Heart left ventricle (tissue), 16 donors: ENCODE results near the gene CAPS. TPM values are rescaled to one million over a fixed set of nuclear protein-coding genes. Genes with fewer than 3 reads are reported as not detected.

Source experiments
- ATAC-seq, 4 donors: fragments of 200-7000 bp; cut with Tn5 transposase; one replicate each; pipeline ENCODE4 v1.9.1; 2020 to 2022; ENCODE audit warnings: moderate library complexity in 4 of 4, mild to moderate bottlenecking in 3 of 4, moderate number of reproducible peaks in 1 of 4
- DNase-seq, 5 donors: peaks; one replicate each; pipeline ENCODE4 v3.0.0-alpha.2; 2020
- H3K27ac ChIP-seq, 12 donors: fragments of 200-600 bp; sonication (generic) in 4 of 12; one replicate each; pipeline versions ENCODE4 v1.5.0 to v1.8.0; 2016 to 2022; ENCODE audit warnings: mild to moderate bottlenecking in 2 of 12
- H3K27me3 ChIP-seq, 9 donors: fragments of 200-600 bp; sonication (generic) in 2 of 9; one replicate each; pipeline versions ENCODE4 v1.5.1 to v1.8.0; 2016 to 2022; ENCODE audit warnings: mild to moderate bottlenecking in 3 of 9
- H3K36me3 ChIP-seq, 9 donors: fragments of 200-600 bp; sonication (generic) in 2 of 9; one replicate each; pipeline versions ENCODE4 v1.5.0 to v1.8.0; 2018 to 2022; ENCODE audit warnings: mild to moderate bottlenecking in 2 of 9
- H3K4me1 ChIP-seq, 12 donors: fragments of 200-600 bp; sonication (generic) in 4 of 12; one replicate each; pipeline versions ENCODE4 v1.5.0 to v1.8.0; 2016 to 2022; ENCODE audit warnings: mild to moderate bottlenecking in 3 of 12
- H3K4me3 ChIP-seq, 12 donors: fragments of 200-600 bp; sonication (generic) in 4 of 12; one replicate each; pipeline versions ENCODE4 v1.5.0 to v1.8.0; 2017 to 2022; ENCODE audit warnings: mild to moderate bottlenecking in 9 of 12, moderate library complexity in 4 of 12
- H3K9me3 ChIP-seq, 12 donors: fragments of 200-600 bp; sonication (generic) in 4 of 12; one replicate each; pipeline versions ENCODE4 v1.5.0 to v1.8.0; 2016 to 2022; ENCODE audit warnings: mild to moderate bottlenecking in 1 of 12
- POLR2A ChIP-seq, 2 donors: fragments of 450-650 bp; IDR thresholded peaks; one replicate each; pipeline ENCODE4 v1.6.1; 2017; ENCODE audit warnings: antibody characterized with exemption in 2 of 2, mild to moderate bottlenecking in 2 of 2, moderate library complexity in 2 of 2
- WGBS, 4 donors: extraction: QIAGEN DNeasy Blood & Tissue Kit in 2 of 4; methylation state at CpG; one replicate each; pipeline versions ENCODE4 v1.1.5 to v1.1.7; 2013 to 2018; 5-methylcytosine and 5-hydroxymethylcytosine counted together
- intact Hi-C, 10 donors: fragments of 100-400 bp; cut with DNase I; formaldehyde crosslinking; loops; one replicate each; pipeline versions ENCODE4 v1.11.1 to v1.14.2; 2022
- polyA plus RNA-seq, 2 donors: library from polyadenylated mRNA; stranded (reverse); fragments of 200-250 nt; gene quantifications; one replicate each; pipeline ENCODE4 v1.2.3, GENCODE V29; 2013
- total RNA-seq, 9 donors: library from RNA; depleted of rRNA in 2 of 9; stranded (reverse); fragments of >200 nt in 2 of 9; fragmentation: NEBNext Ultra II Directional in 3 of 9; extraction: Animal tissue kit (Norgen Biotek cat#: 25700) in 3 of 9; gene quantifications; one replicate each; pipeline versions ENCODE4 v1.1.0 to v1.2.4, GENCODE V29; 2016 to 2023
- TF ChIP-seq, protein P1 (sequence below), 12 donors: fragments of 200-600 bp; sonication (generic) in 4 of 12; IDR thresholded peaks; one replicate each; pipeline versions ENCODE4 v1.5.0 to v1.8.0; 2018 to 2022; ENCODE audit warnings: antibody characterized with exemption in 12 of 12, mild to moderate bottlenecking in 5 of 12
- donor health status: ischemic (EF 13 %, LVEDD 7.1; RV severe dilation, severe dysfunction).
- donor health status: healthy with polysubstance abuse.
- donor health status: DM: no; HTN: yes; CAD: no.
- donor health status: DM: no; HTN: no; CAD: no.
- donor health status: ischemic (EF 25% LVEDD 6.9; RV normal size, moderate dysfunction).
- donor health status: ischemic (EF 25% LVEDD 5.7; RV mildly dilated, moderate dysfunction).
- donor health status: healthy.
- donor health status: DM: yes; HTN: yes; CAD: no.
- donor health status: ischemic (EF 35%, LVEDD 5.7; RV mildly dilated, moderate dysfunction).
- donor health status: nonischemic (EF 11% LVEDD 7.7; RV severe dilation, severe dysfunction).
- donor health status: DM: yes; HTN: yes; CAD: no.
- donor health status: PGD.
- donor health status: ischemic (EF 29% LVEDD 5.4; RV normal size, mild dysfunction).
- donor health status: nonischemic (EF 23%, LVEDD 6.1; RV moderate dilation, normal function).

CAPS gene
- total and polyA plus RNA-seq, 11 donors = 1.2 to 6.2 (median 3.3) TPM

GRCh38 chr19:5927441-5927821 is 13.4 kb downstream of the CAPS start:
- no peak for ATAC-seq
- Histone ChIP-seq H3K27me3 (no peaks in the 10 kb centered on the region), H3K27ac (peak overlapping the region; percentile 13 to 75 (median 55)), H3K36me3 (peaks cover 0 to 100% (median 95%) of the 10 kb centered on the region in 9 donors), H3K4me1 (peaks cover 2 to 27% (median 17%) of the 10 kb centered on the region in 12 donors), H3K9me3 (no peaks in the 10 kb centered on the region), H3K4me3 (no peak overlapping the region)
- no peak for DNase-seq
- TF ChIP-seq, protein P1, sequence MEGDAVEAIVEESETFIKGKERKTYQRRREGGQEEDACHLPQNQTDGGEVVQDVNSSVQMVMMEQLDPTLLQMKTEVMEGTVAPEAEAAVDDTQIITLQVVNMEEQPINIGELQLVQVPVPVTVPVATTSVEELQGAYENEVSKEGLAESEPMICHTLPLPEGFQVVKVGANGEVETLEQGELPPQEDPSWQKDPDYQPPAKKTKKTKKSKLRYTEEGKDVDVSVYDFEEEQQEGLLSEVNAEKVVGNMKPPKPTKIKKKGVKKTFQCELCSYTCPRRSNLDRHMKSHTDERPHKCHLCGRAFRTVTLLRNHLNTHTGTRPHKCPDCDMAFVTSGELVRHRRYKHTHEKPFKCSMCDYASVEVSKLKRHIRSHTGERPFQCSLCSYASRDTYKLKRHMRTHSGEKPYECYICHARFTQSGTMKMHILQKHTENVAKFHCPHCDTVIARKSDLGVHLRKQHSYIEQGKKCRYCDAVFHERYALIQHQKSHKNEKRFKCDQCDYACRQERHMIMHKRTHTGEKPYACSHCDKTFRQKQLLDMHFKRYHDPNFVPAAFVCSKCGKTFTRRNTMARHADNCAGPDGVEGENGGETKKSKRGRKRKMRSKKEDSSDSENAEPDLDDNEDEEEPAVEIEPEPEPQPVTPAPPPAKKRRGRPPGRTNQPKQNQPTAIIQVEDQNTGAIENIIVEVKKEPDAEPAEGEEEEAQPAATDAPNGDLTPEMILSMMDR (IDR thresholded peaks at IDR 0.05) = no peak
- TF ChIP-seq POLR2A (IDR thresholded peaks at IDR 0.05) = no peak
- intact Hi-C loops = no loop called here
- 82 to 89% (median 83%) methylated on average over 7 to 8 of the region's 8 CpGs for WGBS, 4 donors

DNA sequence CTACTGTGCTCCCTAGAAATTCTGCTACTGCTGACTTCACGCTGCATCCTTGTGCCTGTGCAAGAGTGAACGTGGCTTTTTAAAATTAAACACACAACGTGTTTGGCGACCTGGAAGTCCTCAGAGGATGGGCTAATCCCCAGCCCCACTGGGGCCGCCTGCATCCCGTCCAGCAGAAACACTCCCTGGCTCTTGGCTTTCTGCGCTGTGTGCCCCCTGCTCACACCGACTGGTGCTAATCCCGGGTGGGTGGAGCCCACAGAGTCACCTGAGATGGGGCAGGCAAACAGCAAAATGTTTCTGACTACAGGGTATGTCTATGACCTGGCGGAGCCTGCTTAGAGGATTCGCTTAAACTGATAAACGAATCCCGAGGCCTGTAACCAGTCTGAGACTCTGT is 15.1 kb downstream of the CAPS start:
- Histone ChIP-seq H3K27ac (no peak overlapping the region), H3K27me3 (no peaks in the 10 kb centered on the region), H3K9me3 (no peaks in the 10 kb centered on the region), H3K4me3 (no peak overlapping the region), H3K36me3 (peaks cover 0 to 98% (median 86%) of the 10 kb centered on the region in 9 donors), H3K4me1 (peaks cover 2 to 38% (median 22%) of the 10 kb centered on the region in 12 donors)
- WGBS, 4 donors = 86 to 95% (median 90%) methylated on average over 12 to 13 of the region's 13 CpGs
- ATAC-seq (no peak), DNase-seq (no peak)
- intact Hi-C loops = no loop called here
- no peak for TF ChIP-seq POLR2A (IDR thresholded peaks at IDR 0.05)
- TF ChIP-seq, protein P1 (IDR thresholded peaks at IDR 0.05) = no peak

- ATAC-seq (peak in 1 of 4 donors; percentile 2), DNase-seq (peak in 1 of 5 donors; percentile 51)
- intact Hi-C loops = no loop called here
- H3K27ac ChIP-seq = no peak overlapping the region
- TF ChIP-seq, protein P1 (IDR thresholded peaks at IDR 0.05) = no peak
- no peak for TF ChIP-seq POLR2A (IDR thresholded peaks at IDR 0.05)
- no peaks in the 10 kb centered on the region for H3K9me3 ChIP-seq
- 75 to 83% (median 79%) methylated on average over 13 to 14 of the region's 14 CpGs for WGBS, 4 donors
- peaks cover 0 to 97% (median 82%) of the 10 kb centered on the region in 9 donors for H3K36me3 ChIP-seq
- no peak overlapping the region for H3K4me3 ChIP-seq
- no peaks in the 10 kb centered on the region for H3K27me3 ChIP-seq
- H3K4me1 ChIP-seq = peaks cover 5 to 42% (median 25%) of the 10 kb centered on the region in 12 donors
Observed at GRCh38 chr19:5929625-5930024, 15.6 kb downstream of the CAPS start.

- TF ChIP-seq POLR2A (IDR thresholded peaks at IDR 0.05) = no peak
- TF ChIP-seq, protein P1 (IDR thresholded peaks at IDR 0.05) = no peak
- intact Hi-C loops = no loop called here
- no peaks in the 10 kb centered on the region for H3K9me3 ChIP-seq
- peaks cover 0 to 94% (median 72%) of the 10 kb centered on the region in 9 donors for H3K36me3 ChIP-seq
- 89 to 94% (median 90%) methylated on average over 11 of the region's 11 CpGs for WGBS, 4 donors
- no peak for DNase-seq
- peaks cover 5 to 52% (median 36%) of the 10 kb centered on the region in 12 donors for H3K4me1 ChIP-seq
- H3K27ac ChIP-seq = peak overlapping the region in 1 of 12 donors; percentile 20
- H3K27me3 ChIP-seq = no peaks in the 10 kb centered on the region
- ATAC-seq = no peak
- no peak overlapping the region for H3K4me3 ChIP-seq
Observed at GRCh38 chr19:5931251-5931650, 17.2 kb downstream of the CAPS start.
